GM12873 (cell line): Measurements from ENCODE around the gene LYZL2.

Source experiments
- TF ChIP-seq, protein P1 (sequence below): IDR thresholded peaks from 2 replicates; pipeline ENCODE4 v1.5.1; 2012; ENCODE audit warnings: low read depth, mild to moderate bottlenecking, moderate library complexity, low read length, control low read depth; ENCODE audit not compliant: insufficient read depth; ENCODE audit errors: missing control alignments

LYZL2 gene

DNA sequence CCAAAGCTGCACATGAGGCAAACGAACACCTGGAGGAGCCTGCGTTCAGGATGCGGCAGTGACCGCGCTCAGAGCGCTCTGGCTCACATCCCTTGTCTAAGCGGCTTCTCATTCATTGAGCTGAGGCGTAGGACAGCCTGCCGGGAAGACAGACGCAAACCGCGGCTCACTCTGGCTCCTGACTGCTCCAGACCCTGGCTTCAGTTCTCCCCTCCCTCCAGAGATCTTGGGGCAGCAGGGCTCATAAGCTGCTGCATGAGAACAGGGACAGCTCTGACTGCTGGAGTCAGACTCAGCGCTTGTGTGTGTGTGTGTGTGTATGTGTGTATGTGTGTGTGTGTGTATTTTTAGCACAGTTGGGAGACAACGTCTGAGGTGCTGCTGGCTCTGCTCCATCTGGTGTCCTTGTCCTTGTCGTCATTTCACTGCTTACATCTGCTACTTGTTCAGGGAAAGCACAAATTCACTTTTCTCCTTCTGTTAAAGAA, 15.8 kb upstream of the LYZL2 start:
- TF ChIP-seq, protein P1, sequence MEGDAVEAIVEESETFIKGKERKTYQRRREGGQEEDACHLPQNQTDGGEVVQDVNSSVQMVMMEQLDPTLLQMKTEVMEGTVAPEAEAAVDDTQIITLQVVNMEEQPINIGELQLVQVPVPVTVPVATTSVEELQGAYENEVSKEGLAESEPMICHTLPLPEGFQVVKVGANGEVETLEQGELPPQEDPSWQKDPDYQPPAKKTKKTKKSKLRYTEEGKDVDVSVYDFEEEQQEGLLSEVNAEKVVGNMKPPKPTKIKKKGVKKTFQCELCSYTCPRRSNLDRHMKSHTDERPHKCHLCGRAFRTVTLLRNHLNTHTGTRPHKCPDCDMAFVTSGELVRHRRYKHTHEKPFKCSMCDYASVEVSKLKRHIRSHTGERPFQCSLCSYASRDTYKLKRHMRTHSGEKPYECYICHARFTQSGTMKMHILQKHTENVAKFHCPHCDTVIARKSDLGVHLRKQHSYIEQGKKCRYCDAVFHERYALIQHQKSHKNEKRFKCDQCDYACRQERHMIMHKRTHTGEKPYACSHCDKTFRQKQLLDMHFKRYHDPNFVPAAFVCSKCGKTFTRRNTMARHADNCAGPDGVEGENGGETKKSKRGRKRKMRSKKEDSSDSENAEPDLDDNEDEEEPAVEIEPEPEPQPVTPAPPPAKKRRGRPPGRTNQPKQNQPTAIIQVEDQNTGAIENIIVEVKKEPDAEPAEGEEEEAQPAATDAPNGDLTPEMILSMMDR = no peak

DNA sequence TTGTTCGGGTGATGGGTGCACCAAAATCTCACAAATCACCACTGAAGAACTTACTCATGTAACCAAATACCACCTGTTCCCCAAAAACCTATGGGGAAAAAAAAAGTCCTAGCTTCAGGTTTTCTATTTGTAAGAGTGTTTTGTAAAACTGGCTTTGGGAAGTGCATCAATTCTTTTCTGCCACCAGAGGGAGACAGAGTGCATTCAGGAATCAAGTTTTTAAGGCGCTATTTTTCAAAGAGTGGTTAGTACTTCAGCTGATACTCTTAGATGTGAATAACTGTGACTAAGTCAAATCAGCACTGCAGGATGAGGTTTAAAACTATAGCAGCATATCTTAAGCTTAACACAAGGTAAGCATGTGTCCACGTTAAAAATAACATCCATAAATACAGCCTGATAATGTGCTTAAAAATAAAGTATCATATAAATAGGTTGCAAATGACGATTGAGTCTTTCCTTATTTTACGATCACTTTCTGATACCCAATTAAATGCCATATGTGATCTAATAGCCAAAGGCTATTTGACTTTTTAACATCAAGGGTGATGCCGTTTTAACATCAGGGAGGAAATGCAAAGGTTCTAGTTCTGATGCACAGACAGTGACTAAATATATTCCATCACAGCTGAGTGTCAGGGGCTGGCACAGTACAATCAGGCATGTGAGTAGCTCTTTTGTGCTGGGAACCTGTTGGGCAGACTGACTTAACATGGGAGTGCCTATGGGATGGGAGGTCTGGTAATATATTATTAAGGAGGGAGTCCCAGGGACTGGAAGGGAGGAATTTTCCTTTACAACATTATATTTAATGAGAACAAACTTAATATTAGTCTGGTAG, 10.6 kb upstream of the LYZL2 start:
- TF ChIP-seq, protein P1 = peak; percentile 88

DNA sequence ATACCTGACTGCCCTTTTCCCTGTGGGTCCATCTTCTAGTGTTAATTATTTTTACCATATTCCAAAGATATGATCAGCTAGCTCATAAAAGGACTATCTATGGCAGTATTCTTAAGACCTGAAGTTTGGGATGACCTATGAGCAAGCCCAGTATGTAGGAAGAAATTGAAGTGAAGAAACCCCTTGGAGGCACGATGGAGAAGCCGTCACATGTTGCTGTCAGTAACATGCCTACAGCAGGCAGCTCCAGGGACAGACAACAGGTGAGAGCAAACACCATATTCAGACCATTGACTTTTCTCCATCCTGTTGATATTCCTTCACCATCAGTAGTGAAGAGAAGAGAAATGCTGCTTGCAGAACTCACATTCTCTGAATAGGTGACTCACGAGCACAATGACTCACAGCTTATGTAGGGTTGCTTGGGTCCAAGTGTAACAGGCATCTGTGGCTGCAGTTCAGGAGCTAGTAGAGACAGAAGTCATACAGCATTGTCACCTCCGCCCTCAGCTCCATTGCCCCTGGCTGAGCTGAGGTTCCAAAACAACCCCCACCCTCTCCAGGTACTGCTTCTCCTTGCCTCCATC, 8.4 kb upstream of the LYZL2 start:
- TF ChIP-seq, protein P1 = no peak

DNA sequence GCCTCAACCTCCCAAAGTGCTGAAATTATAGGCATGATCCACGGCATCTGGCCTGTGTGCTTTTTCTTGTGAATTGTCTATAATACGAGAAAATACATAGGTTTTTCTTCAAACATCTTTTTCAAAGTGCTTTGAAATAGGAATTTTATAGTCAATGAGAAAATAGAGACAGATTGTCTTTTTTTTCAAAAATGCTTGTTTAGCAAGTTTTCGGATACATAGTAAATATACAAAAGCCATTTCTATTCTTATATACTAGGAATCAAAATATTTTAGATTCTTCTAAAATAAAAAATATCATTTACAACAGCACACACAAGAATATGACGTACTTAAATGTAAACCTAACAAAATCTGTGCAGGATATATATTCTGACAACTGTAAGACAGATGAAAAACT, 1.6 kb upstream of the LYZL2 start:
- TF ChIP-seq, protein P1 = no peak

DNA sequence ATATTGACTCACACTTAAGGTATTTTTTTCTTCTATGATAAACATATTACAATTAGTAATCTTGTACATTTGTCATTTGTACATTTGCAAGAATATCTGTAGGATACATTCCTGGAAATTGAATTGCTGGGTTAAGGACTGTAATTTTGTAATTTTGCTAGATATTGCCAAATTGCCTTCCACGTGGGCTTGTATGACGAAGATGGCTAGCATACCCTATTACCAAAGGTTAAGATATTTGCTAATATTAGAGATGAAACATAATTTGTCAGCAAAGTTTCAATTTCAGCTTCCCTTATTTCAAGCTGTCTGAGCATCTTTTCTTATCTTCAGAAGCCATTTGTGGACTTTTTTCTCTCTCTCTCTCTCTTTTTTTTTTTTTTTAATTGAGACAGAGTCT, 1.0 kb upstream of the LYZL2 start:
- TF ChIP-seq, protein P1 = no peak

DNA sequence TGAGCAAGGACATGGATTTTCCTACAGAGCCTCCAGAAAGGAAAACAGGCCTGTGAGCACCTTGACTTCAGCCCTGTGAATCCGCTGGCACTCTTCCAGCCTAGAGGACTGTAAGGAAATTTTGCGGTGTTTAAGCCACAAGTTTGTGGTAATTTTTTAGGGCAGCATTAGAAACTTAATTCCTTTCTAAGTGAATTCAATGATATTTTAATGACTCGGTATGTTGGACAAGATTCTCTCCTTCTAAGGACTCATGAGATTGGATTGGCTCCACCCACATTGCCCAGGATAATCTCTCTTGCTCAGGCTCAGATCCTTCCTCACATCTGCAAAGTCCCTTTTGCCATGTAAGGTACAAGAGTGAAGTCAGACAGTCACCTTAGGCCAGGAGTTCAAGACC, 4.5 kb downstream of the LYZL2 start:
- TF ChIP-seq, protein P1 = no peak

DNA sequence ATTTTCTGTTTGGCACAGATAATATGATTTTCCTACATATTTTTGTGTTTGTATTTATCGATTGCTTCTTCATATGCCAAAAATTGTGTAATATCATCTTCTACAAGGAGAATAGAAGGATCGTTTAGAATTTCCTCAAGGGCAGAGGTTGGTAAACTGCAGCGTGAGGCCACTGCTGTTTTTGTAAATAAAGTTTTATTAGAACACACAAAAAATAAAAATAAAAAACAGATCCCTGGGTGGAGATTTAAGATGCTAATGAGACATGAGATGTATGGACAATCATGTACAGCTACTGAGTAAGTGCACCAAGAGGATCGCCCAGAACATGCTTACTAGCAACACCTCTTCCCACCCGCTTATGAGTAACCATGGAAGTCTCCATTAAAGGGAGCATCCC, 9.6 kb downstream of the LYZL2 start:
- TF ChIP-seq, protein P1 = no peak
